ENCODE measurements around the gene NCLN. TPM values are rescaled to one million over a fixed set of nuclear protein-coding genes. Genes with fewer than 3 reads are reported as not detected.
A peak's percentile ranks its signal among the peaks of the same experiment; 100 is the strongest.

NCLN gene
- total RNA-seq, 1 experiment from 2014 or later: 84.1 TPM

GRCh38 chr19:3142781-3143337, 42.9 kb upstream of the NCLN start:
- intact Hi-C loops (cut with micrococcal nuclease): no loop called here
- DNase-seq (ENCODE audit: unreplicated experiment): no peak
- BruUV-seq (replicated peaks): no TSS peak
- no peaks in the 10 kb centered on the region for H3K27me3 Mint-ChIP-seq (ENCODE audit: insufficient read depth, unreplicated experiment)
- H3K4me1 Mint-ChIP-seq (ENCODE audit: insufficient read depth, unreplicated experiment): peaks cover 21% of the 10 kb centered on the region
- CTCF ChIA-PET: interaction anchor here (0.6 to 2.2 kb wide), 7 partner anchors 9 to 1055 kb away, joined by 3 to 10 read pairs (median 3); no protein-coding TSS in a partner anchor
- no peaks in the 10 kb centered on the region for H3K9me3 Mint-ChIP-seq (ENCODE audit: unreplicated experiment)
- H3K27ac Mint-ChIP-seq (ENCODE audit: low read depth, unreplicated experiment): peak overlapping the region; percentile 97
- peaks cover 17% of the 10 kb centered on the region for H3K36me3 Mint-ChIP-seq (ENCODE audit: insufficient read depth, unreplicated experiment)
- TF ChIP-seq CTCF (IDR thresholded peaks at IDR 0.05; ENCODE audit: unreplicated experiment): no peak
- POLR2A ChIA-PET: interaction anchor here (0.7 to 2.0 kb wide), 9 partner anchors 9 to 915 kb away, joined by 3 to 10 read pairs (median 3); partner anchors contain the start of genes NCLN and TLE5
- H3K4me3 Mint-ChIP-seq (ENCODE audit: unreplicated experiment): peak overlapping the region; percentile 63

DNA sequence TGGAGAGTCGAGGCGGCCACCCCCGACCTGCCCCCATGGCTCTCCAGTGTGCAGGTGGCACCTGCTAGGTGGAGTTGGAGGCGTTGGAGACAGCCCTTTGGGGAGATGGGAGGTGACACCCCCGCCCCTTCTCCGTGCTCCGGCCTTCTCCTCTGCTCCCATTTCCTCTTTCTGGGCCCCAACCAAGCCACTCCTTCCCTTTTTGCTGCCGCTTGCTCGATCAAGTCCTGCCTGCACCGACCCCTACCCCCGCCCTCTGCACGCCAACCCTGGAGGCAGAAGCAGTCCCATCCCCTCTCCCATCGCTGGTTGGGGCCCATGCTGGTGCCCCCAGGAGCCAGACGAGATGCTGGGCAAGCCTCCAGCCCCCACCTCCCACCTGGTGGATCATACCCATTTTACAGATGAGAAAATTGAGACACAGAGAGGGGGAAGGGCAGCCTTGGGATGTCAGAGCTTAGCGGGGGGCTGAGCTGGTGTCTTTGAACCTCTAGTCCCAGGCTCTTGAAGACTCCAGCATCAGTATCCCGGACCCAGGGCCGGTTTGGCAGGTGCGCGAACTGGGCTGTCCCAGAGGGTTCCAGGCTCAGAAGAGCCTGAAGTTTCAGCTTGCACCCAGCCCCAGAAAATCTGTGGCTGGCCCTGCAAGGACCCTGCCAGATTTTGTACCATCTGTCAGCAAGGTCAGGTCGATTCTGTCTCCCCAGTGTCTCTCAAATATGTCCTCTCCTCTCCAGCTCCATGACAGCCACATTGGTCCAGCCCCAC, 39.6 kb upstream of the NCLN start:
- BruUV-seq (replicated peaks): no TSS peak
- H3K27me3 Mint-ChIP-seq (ENCODE audit: insufficient read depth, unreplicated experiment): no peaks in the 10 kb centered on the region
- H3K36me3 Mint-ChIP-seq (ENCODE audit: insufficient read depth, unreplicated experiment): peaks cover 27% of the 10 kb centered on the region
- peaks cover 9% of the 10 kb centered on the region for H3K4me1 Mint-ChIP-seq (ENCODE audit: insufficient read depth, unreplicated experiment)
- intact Hi-C loops (cut with micrococcal nuclease): no loop called here
- no peak for TF ChIP-seq CTCF (IDR thresholded peaks at IDR 0.05; ENCODE audit: unreplicated experiment)
- H3K27ac Mint-ChIP-seq (ENCODE audit: low read depth, unreplicated experiment): peak overlapping the region; percentile 16
- no peak overlapping the region for H3K4me3 Mint-ChIP-seq (ENCODE audit: unreplicated experiment)
- ChIA-PET POLR2A (no interaction called here), CTCF (interaction anchor here (0.6 to 1.6 kb wide), 8 partner anchors 10 to 173 kb away, joined by 3 to 8 read pairs (median 5); partner anchors contain the start of gene GNA15)
- H3K9me3 Mint-ChIP-seq (ENCODE audit: unreplicated experiment): no peaks in the 10 kb centered on the region
- DNase-seq (ENCODE audit: unreplicated experiment): no peak

- intact Hi-C loops (cut with micrococcal nuclease): no loop called here
- TF ChIP-seq CTCF (IDR thresholded peaks at IDR 0.05; ENCODE audit: unreplicated experiment): peak; percentile 88
These were observed 39.0 kb upstream of the NCLN start for GRCh38 chr19:3146677-3147100.

DNA sequence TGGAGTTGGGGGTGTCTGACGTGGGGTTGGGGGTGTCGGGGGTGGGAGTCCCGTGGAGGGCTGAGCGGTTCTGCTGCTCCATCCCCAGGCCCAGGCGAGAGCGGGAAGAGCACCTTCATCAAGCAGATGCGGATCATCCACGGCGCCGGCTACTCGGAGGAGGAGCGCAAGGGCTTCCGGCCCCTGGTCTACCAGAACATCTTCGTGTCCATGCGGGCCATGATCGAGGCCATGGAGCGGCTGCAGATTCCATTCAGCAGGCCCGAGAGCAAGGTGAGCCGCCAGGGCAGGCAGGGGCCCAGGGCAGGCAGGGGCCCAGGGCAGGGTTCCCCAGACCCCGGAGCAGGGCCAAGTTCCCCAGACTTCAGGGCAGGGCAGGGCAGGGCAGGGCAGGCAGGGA, 37.2 kb upstream of the NCLN start:
- no TSS peak for BruUV-seq (replicated peaks)
- Mint-ChIP-seq H3K4me1 (ENCODE audit: insufficient read depth, unreplicated experiment) (no peaks in the 10 kb centered on the region), H3K27me3 (ENCODE audit: insufficient read depth, unreplicated experiment) (no peaks in the 10 kb centered on the region), H3K27ac (ENCODE audit: low read depth, unreplicated experiment) (no peak overlapping the region), H3K4me3 (ENCODE audit: unreplicated experiment) (no peak overlapping the region), H3K36me3 (ENCODE audit: insufficient read depth, unreplicated experiment) (peaks cover 27% of the 10 kb centered on the region), H3K9me3 (ENCODE audit: unreplicated experiment) (no peaks in the 10 kb centered on the region)
- intact Hi-C loops (cut with micrococcal nuclease): no loop called here
- no peak for DNase-seq (ENCODE audit: unreplicated experiment)
- CTCF ChIA-PET: no interaction called here
- POLR2A ChIA-PET: no interaction called here
- no peak for TF ChIP-seq CTCF (IDR thresholded peaks at IDR 0.05; ENCODE audit: unreplicated experiment)

More at GRCh38 chr19:3146677-3147100, 39.0 kb upstream of the NCLN start:
- Mint-ChIP-seq H3K4me3 (ENCODE audit: unreplicated experiment) (no peak overlapping the region), H3K27ac (ENCODE audit: low read depth, unreplicated experiment) (peak overlapping the region; percentile 16), H3K9me3 (ENCODE audit: unreplicated experiment) (no peaks in the 10 kb centered on the region), H3K27me3 (ENCODE audit: insufficient read depth, unreplicated experiment) (no peaks in the 10 kb centered on the region), H3K36me3 (ENCODE audit: insufficient read depth, unreplicated experiment) (peaks cover 27% of the 10 kb centered on the region), H3K4me1 (ENCODE audit: insufficient read depth, unreplicated experiment) (peaks cover 9% of the 10 kb centered on the region)
- DNase-seq (ENCODE audit: unreplicated experiment): peak; percentile 28
- no TSS peak for BruUV-seq (replicated peaks)
- ChIA-PET CTCF (interaction anchor here (0.6 to 1.6 kb wide), 7 partner anchors 11 to 207 kb away, joined by 3 to 8 read pairs (median 5); partner anchors contain the start of gene GNA15), POLR2A (no interaction called here)
